Peyer's patch (tissue), 4 donors: Measurements from ENCODE around the gene TACO1.

ENCODE experiments used
- POLR2A ChIP-seq, 2 donors: fragments of 450-650 bp; IDR thresholded peaks; one replicate each; pipeline ENCODE4 v1.5.1; 2017; ENCODE audit warnings: antibody characterized with exemption in 2 of 2, mild to moderate bottlenecking in 2 of 2, moderate library complexity in 2 of 2
- TF ChIP-seq, protein P1 (sequence below), 6 experiments: fragments of 450-650 bp in 4 of 6; fragments of 200-600 bp in 2 of 6; sonication (generic) in 1 of 6; IDR thresholded peaks; one replicate each; pipeline ENCODE4 v1.5.1; 2017 to 2019; ENCODE audit warnings: antibody characterized with exemption in 6 of 6, mild to moderate bottlenecking in 3 of 6, moderate library complexity in 1 of 6

- TF ChIP-seq, protein P1, sequence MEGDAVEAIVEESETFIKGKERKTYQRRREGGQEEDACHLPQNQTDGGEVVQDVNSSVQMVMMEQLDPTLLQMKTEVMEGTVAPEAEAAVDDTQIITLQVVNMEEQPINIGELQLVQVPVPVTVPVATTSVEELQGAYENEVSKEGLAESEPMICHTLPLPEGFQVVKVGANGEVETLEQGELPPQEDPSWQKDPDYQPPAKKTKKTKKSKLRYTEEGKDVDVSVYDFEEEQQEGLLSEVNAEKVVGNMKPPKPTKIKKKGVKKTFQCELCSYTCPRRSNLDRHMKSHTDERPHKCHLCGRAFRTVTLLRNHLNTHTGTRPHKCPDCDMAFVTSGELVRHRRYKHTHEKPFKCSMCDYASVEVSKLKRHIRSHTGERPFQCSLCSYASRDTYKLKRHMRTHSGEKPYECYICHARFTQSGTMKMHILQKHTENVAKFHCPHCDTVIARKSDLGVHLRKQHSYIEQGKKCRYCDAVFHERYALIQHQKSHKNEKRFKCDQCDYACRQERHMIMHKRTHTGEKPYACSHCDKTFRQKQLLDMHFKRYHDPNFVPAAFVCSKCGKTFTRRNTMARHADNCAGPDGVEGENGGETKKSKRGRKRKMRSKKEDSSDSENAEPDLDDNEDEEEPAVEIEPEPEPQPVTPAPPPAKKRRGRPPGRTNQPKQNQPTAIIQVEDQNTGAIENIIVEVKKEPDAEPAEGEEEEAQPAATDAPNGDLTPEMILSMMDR (IDR thresholded peaks at IDR 0.05), result no peak
- TF ChIP-seq POLR2A (IDR thresholded peaks at IDR 0.05), result no peak
These were observed 30.9 kb downstream of the TACO1 start for GRCh38 chr17:63631626-63632025.
